HL-60/S4 (cell line): Measurements from ENCODE around the gene RAMP1.

Experiments
- in situ Hi-C: fragments of 300-500 bp; cut with MboI; formaldehyde crosslinking; loops from 2 replicates; pipeline ENCODE4 v1.14.3; 2022; ENCODE audit warnings: low sequenced_read_pairs

Gene RAMP1

DNA sequence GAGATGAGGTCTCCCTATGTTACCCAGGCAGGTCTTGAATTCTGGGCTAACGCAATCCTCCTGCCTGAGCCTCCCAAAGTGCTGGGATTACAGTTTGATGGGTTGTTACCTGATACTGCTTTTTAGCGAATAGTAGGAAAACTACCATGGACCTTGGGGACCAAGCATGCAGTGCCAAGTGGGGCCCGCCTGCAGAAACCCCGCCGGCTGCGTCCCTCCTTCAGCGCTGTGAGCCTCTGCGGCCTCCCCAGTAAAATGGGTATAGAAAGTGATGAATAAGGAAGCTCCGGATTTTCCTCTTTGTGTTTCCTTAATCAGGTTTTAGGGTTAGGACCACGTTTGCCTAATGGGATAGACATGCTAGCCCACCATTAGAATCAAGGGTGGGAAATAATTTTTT is 30.4 kb downstream of the RAMP1 start:
- in situ Hi-C loops: no loop called here

DNA sequence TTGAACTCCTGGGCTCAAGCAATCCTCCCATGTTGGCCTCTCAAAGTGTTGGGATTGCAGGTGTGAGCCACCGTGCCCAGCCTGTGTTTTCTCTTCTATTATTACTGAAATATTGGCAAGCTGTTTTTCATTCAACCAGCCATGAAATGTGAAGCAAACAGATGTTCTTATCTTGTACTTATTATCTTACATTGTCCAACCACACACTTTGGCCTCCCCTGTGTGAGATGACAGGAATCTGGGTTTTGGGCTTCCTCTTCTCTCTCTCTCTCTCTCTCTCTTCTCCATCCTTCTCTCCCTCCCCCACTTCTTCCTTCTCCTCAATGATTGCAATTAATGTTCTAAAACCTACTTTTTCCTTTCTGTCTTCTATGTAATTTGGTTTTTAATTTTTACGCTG is 33.1 kb downstream of the RAMP1 start:
- in situ Hi-C loops: no loop called here

DNA sequence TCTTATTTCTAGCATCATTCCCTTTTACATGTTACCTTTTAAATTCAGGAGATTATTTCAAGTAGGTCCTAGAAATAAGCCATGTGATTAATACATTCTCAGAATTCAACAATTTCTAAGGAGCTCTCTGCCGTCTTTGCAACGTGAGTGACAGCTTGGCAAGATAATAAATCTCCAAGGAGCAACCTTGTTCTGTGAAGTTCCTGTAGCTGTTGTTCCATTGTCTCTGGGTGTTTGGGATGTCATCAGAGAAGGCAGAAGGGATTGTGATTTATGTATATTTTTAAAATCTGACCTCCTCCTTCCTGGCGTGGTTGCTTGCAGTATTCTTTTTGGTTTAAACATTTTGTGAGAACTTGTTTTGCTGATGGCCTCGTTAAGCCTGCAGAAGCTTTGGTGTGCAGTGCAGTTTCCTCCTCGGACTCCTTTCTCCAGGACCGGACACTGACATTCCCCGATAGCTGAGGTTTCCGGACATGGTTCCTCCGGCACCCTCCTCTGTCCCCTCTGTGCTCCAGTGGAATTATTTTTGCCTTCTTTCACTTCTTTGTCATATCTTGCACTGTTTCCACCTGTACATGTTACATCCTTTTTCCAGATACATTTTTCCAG is 33.7 kb downstream of the RAMP1 start:
- in situ Hi-C loops: no loop called here

DNA sequence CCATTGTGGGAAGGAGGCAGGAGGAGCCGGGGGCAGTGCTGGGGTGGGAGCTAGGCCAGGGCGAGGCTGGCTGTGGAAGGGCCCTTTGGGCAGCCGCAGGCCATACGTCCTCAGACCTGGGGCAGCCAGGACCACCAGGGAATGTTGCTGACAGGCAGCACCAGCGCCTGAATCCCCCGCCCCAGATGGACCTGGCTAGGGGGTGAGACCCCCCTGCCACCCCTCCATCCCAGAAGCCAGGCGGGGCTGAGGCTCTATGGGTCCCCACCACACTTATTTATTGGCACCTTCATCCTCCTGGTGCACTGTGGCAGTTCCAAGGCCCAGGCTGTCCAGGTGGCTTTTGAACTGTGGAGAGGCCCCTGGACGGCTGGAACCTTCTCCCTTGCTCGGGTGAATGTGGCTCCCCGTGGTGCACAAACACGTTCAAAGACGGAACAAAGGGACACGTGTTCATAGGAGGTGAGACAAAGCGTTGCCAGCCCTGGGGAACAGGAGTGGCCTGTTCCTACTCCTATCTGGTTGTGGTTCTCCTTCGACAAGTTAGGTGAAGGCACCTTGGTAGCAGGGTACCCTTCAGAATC is 35.1 kb downstream of the RAMP1 start:
- in situ Hi-C loops: no loop called here

DNA sequence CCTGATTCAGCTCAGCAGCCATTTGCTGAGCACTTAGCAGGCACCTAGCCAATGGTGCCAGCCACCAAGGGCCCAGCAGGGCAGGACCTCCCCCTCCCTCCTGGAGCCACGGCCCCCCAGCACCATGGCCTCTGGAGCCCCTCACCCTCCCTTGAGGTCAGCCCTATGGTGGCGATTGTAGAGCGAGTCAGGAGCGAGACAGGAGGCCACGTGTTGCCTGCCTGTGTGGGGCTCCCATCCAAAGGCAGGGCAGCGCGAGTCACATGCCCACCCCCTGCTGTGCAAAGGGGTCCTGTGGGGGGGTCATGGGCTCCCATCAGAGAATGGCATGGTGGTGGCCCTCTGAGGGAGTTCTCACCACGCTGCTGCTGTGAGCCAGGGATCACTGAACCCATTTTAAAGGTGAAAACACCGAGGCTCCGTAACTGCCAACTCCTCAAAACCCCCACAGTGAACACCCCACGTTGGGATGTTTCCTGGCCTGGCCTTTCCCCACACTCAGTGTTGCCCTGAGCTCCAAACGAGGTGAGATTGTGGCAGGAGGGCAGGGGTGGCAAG is 35.6 kb downstream of the RAMP1 start:
- in situ Hi-C loops: no loop called here

DNA sequence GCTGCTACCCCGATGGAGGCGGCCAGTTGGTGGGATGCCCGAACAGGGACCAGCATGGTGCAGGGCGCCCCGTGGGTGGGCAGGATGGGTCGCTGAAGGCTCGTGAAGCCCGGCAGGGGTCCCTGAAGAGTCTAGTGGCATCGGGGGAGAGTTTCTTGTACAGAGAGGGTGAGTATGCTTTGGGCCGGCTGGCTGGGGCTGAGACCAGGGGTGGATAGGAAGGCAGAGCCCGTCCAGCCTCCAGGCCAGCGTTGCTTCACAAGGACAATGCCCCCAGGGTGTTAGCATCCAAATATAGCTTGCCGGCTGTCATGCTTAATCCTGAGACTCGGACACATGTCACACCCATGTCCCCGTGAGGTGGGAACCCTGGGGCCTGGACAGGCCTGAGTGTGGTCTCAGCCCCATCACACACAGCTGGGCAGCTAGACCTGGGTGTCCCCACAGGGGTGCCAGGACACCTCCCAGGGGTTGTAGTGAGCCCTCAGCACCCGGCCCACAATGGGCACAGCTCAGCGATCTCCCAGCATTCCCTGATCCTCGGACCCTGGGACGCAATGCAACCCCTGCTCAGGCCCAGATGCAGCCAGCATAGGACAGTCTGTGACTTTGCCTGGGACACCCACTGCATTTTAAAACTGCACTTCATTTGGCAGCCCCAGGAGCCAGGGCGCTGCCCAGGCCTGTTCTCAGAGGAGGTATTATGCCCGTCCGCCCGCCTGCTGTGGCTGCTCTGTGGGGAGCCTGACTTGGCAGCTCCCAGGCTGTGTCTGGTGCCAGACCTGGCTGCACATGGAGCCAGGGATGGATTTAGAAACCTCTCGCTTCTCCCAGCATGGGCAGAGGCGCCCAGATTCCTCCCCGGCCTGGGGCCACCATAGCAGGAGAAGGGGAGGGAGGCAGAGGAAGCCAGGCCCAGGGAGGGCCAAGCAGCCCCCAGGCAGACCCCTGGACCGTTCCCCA is 36.4 kb downstream of the RAMP1 start:
- in situ Hi-C loops: no loop called here

DNA sequence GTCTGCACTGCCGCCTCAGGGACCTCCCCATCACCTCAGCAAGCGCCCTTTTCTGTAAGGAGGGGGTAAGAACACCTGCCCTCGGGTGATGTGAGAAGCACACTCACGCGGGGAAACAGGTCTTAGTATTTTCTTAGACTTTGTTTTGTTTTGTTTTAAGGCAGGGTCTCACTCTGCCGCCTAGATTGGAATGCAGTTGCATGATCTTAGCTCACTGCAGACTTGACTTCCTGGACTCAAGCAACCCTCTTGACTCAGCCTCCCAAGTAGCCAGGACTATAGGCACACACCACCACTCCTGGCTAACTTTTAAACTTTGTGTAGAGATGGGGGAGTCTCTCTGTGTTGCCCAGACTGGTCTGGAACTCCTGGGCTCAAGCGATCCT is 37.1 kb downstream of the RAMP1 start:
- in situ Hi-C loops: no loop called here

DNA sequence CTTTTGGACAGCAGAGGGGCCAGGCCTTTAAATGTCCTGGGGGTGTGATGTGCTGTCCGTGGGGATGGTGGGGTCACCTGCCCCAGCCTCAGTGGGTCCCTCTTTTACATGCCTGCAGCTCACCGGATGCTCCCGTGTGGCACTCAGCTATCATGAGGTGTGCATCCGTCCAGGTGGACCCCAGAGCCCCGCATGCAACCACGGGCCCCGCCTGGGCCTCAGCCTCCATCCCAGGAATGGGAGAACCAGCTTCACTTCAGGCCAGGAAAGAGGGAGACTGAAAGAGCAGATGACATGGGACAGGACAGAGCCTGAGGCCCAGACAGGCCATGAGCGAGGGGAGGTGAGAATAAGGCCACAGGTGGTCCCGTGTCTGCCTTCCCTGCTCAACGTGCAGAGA is 37.5 kb downstream of the RAMP1 start:
- in situ Hi-C loops: no loop called here

DNA sequence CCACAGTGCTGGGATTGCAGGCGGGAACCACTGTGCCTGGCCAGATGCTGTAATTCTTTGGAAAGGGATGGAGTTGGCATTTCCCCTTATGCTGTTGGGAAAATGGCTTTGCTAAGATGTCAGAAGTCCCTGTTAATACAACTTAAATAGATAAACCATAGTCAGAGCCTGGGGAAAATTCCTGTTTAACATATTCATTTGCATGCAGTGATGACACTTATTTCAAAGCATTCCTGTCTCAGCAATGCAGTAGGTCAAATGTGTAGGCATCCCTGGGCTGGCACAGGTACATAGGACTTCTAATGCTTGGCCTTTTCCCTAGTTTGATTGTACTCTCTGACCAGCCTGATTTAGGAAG is 38.6 kb downstream of the RAMP1 start:
- in situ Hi-C loops: no loop called here

DNA sequence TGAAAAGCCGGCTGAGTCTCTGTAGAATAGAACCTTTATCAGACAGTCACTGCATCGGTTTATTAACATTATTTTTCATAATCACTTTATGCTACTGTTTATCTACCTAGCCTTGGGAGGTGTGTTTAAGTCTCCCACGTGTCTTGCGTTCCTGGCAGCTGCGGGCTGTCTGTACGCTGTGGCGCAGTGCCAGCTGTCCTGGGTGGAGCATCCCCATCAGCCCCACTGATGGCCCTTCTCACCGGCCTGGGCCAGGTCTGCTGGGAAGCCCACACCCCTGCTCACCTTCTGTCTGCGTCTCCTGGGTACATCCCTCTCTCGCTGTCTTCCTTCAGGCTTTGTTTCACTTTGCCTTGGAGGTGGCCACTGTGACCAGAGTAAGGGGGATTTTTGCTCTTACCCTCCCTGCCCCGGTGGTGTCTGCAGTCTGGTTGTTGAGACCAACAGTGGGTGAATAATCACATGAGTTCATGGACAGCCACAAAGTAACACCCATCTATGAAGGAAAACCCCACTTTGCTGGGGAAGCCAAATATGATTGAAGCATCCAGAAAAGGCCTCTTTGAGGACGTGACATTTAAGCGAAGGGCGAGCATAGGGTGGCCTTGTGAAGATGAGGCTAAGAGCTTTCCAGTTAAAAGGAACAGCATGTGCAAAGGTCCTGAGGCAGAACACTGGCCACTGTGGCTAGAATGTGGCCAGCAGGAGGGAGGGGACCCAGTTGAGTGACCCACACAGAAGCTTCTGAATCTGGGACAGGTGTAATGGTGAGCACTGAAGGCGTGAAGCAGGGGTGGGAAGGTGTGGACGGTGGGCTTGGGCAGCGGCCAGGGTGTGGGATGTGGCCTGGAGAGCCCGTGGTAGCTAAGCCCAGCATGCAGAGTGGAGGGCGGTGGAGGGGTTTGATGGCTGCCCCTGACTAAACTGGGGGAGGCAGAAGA is 41.7 kb downstream of the RAMP1 start:
- in situ Hi-C loops: no loop called here

DNA sequence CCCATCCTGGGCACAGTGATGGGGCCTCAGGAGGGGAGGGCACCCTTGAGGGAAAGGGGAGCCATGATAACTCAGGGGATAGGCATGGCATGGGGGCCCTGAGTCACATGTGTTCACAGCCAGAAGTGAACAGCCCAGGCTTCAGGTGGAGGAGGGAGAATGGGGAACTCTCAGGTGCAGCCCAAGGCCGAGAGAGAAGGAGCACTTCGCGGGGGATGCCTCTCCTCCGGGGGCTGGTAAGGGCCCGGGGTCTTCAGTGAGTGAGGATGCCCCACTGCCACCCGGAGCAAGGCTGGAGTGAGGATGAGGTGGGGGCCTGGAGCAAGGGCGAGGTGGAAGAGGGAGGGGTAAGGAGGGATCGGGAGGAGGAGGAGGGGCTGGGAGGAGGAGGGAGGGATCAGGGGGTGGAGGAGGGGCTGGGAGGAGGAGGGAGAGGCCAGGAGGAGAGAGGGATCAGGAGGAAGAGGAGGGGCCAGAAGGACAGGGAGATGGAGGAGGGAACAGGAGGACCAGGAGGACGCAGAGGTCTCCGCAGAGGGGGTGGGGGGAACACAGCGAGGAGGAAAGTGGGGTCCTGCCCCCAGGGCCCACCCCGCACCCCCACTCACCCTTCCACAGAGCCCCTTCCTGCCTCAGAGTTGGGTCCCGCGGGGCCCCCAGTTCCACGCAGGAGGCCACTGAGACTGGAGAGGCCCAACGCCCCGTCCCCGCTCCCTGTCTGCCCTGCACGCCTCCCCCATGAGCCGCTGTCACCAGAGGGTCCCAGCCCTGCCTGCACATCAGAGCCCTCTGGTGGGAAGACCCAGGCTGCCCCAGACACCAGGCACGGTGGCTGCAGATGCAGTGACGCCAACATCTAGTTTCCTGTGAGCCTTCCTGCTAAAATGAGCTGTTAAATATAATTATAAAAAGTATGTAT is 42.8 kb downstream of the RAMP1 start:
- in situ Hi-C loops: no loop called here

DNA sequence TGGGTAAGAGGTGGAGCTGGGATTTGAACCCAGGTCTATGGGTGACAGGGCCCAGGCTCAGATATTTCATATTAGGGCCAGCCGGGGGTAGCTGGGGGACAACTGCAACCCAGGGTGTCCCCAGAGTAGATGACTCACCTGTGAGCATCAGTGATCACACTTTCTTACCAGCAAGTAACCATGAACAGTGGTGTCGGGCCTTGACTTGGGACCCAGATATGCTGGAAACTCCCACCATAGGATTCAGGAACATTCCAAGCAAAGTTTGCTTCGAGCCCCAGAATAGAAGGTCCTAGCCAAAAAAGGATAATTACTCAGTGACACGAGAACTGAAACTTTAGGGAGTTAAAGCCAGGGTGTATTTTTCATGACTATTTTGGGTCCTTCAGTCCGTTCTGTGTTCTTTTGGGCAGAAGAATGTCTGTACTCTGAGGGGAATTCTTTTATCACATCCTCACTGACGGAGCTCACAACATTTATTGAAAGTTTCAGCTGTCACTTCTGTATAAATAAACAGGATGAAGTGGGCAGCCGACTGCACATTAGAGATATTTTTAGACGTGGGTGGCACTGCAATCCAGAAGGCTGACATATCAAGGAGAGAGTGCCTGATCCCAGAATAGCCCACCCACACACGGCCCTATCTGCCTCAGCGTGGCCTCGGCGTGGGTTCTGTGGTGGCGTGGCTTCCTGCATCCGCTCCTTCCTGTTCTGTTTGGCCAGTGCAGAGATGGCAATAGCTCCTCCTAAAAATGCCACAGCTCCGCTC is 45.6 kb downstream of the RAMP1 start:
- in situ Hi-C loops: no loop called here

DNA sequence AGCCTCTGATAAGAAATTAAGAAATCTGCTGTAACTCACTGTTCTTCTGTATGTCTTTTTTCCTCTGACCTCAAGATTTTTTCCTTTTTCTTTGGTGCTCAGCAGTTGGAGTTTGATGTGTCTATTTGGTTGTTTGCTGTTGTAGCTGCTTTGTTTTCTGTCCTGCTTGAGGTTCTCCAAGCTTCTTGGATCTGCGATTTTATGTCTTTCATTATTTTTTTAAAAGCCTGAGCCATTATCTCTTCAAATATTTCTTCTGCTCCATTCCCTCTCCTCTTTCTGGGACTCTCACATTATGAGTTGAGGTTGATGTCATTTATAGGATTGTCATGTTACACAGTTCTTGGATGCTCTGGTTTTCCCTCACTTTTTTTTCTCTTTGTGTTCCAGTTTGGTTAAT is 47.7 kb downstream of the RAMP1 start:
- in situ Hi-C loops: no loop called here

DNA sequence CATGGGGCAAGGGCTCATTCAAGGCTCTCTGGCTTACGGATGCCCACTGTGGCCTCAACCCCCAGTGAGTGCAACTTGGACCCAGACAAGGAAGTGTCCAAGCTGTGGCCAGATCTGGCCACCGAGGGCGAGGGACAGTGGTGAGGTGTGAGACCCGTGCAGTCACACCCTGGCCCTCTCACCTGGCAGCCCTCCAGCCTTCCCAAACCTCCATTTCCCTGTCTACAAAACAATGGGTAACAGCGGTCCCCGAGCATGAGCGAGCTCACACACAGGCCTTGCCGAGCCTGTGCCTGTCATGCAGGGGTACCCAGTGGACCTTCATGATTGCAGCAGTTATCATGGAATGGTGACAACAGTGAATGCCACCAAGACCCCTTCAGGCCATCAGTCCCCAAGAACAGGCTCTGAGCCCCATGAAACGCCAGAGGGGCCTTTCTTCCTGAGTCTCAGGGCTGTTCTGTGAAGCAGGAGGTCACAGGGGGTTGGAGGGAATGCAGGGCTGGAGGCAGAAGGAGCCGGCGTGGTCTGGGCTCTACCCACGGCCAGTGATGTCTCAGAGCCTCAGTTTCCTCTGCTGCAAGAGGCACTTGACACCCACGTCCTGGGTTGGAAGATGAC is 49.8 kb downstream of the RAMP1 start:
- in situ Hi-C loops: no loop called here

DNA sequence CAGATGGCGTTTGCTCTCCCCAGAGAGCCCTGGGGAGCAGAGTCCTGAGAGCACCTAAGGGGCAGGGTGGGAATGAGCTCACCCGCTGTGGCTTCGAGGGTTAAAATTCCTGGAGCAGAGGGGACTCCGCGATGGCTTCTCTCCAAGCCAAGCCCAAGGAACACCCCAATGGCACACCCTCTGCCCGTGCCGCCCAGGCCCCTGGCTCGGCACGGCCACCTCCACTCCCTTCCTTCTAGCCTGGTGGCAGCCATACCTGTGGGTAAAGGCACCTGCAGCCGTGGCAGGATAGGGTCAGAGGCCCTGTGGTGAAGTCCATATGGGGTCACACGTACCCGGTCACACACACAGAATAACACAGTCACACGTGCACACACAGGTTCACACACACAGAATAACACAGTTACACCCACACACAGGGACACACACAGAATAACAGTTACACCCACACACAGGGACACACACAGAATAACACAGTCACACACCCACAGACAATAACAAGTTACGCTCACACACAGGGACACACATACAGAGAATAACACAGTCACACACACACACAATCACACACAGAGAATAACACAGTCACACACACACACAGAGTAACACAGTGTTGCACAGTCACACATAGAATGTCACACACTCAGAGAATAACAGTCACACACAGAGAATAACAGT is 50.5 kb downstream of the RAMP1 start:
- in situ Hi-C loops: no loop called here

DNA sequence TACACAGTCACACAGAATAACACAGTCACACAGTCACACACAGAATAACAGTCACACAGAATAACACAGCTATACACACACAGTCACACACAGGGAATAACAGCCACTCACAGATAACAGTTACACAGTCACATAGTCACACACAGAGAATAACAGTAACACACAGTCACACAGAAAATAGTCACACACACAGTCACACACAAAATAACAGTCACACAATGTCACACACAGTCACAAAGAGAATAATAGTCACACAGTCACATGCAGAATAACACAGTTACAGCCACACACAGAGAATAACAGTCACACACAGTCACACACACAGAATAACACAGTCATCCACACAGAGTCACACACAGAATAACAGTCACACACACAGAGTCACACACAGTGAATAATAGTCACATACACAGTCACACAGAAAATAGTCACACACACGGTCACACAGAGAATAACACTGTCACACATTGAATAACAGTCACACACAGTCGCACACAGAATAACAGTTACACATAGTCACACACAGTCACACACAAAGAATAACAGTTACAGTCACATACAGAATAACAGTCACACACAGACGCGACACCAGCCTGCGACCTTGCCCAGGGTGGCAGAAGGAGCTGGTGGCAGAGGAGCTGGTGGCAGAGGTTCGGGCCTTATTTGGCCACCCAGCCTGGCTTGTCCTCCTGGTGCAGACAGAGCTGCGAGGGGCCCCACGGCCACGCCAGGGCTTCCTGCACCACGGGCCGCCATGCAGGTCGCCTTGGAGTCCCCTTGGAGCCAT is 51.3 kb downstream of the RAMP1 start:
- in situ Hi-C loops: no loop called here

DNA sequence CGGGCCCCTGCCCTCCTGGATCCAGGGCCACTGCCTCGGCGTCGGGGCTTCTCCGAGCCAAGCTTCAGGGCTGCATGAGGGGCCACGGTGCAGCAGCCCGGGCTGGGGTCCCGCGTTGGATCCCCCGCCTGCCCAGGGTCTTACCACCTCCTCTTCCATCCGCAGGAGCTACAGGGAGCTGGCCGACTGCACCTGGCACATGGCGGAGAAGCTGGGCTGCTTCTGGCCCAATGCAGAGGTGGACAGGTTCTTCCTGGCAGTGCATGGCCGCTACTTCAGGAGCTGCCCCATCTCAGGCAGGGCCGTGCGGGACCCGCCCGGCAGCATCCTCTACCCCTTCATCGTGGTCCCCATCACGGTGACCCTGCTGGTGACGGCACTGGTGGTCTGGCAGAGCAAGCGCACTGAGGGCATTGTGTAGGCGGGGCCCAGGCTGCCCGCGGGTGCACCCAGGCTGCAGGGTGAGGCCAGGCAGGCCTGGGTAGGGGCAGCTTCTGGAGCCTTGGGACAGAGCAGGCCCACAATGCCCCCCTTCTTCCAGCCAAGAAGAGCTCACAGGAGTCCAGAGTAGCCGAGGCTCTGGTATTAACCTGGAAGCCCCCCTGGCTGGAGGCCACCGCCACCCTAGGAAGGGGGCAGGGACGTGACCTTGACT is 52.1 kb downstream of the RAMP1 start:
- in situ Hi-C loops: no loop called here
